ENCODE measurements around the gene PLEKHM3. TPM values are rescaled to one million over a fixed set of nuclear protein-coding genes. Genes with fewer than 3 reads are reported as not detected.

PLEKHM3 gene
- total and polyA plus RNA-seq, 2 of the 13 experiments (the other 11 are each of a cell fraction or from before 2014, with no cell fraction given), result 4.5 to 4.7 TPM

GRCh38 chr2:208033701-208034502 lies 8.6 kb upstream of the PLEKHM3 start (continued):
- TF ChIP-seq THAP11 (CRISPR knock-in tag; IDR thresholded peaks at IDR 0.05) (peak; percentile 49; the same call in 1 of the 2 replicates), ZNF546 (CRISPR knock-in tag; conservative IDR thresholded peaks at IDR 0.05) (no peak), MAFK (conservative IDR thresholded peaks at IDR 0.05 in 1 of 2, IDR thresholded peaks at IDR 0.05 in 1 of 2; ENCODE audit: low read length in 2 of 2) (no peak), ZNF510 (CRISPR knock-in tag; IDR thresholded peaks at IDR 0.05; ENCODE audit: low read depth) (no peak; the same call in 1 of the 2 replicates), SNAPC4 (CRISPR knock-in tag; IDR thresholded peaks at IDR 0.05) (no peak), NAIF1 (CRISPR knock-in tag; IDR thresholded peaks at IDR 0.05; ENCODE audit: borderline replicate concordance) (no peak), ZNF816 (CRISPR knock-in tag; IDR thresholded peaks at IDR 0.05; ENCODE audit: borderline replicate concordance) (no peak), IRF1 (CRISPR knock-in tag; IDR thresholded peaks at IDR 0.05; ENCODE audit: low read depth) (no peak), PCBP2 (optimal IDR thresholded peaks at IDR 0.05; ENCODE audit: low read depth, low read length, poor library complexity, severe bottlenecking) (no peak), FOXK1 (CRISPR knock-in tag; IDR thresholded peaks at IDR 0.05; ENCODE audit: borderline replicate concordance, low read depth) (0 out of 2 replicates have a peak, but pooled peaks have one; percentile 33), KAT2B (IDR thresholded peaks at IDR 0.05; ENCODE audit: borderline replicate concordance, low read depth, low read length) (no peak), POGZ (CRISPR knock-in tag; IDR thresholded peaks at IDR 0.05) (peak; percentile 86), ARID3A (IDR thresholded peaks at IDR 0.05; ENCODE audit: low read depth, low read length) (peak; percentile 78; the same call in 1 of the 2 replicates), NFIB (CRISPR knock-in tag; IDR thresholded peaks at IDR 0.05; ENCODE audit: borderline replicate concordance) (no peak), ZNF83 (CRISPR knock-in tag; IDR thresholded peaks at IDR 0.05; ENCODE audit: borderline replicate concordance) (no peak), MYNN (CRISPR knock-in tag; IDR thresholded peaks at IDR 0.05; ENCODE audit: low read depth) (no peak), ZBTB33 (CRISPR knock-in tag; IDR thresholded peaks at IDR 0.05) (peak; percentile 60; the same call in 1 of the 2 replicates), TMF1 (CRISPR knock-in tag; IDR thresholded peaks at IDR 0.05; ENCODE audit: low read depth) (no peak), CBX5 (CRISPR knock-in tag; IDR thresholded peaks at IDR 0.05; ENCODE audit: borderline replicate concordance) (peak; percentile 76; the same call in 1 of the 2 replicates)

Data from HepG2 (cell line).